ENCODE data around the gene PROM2.

DNA sequence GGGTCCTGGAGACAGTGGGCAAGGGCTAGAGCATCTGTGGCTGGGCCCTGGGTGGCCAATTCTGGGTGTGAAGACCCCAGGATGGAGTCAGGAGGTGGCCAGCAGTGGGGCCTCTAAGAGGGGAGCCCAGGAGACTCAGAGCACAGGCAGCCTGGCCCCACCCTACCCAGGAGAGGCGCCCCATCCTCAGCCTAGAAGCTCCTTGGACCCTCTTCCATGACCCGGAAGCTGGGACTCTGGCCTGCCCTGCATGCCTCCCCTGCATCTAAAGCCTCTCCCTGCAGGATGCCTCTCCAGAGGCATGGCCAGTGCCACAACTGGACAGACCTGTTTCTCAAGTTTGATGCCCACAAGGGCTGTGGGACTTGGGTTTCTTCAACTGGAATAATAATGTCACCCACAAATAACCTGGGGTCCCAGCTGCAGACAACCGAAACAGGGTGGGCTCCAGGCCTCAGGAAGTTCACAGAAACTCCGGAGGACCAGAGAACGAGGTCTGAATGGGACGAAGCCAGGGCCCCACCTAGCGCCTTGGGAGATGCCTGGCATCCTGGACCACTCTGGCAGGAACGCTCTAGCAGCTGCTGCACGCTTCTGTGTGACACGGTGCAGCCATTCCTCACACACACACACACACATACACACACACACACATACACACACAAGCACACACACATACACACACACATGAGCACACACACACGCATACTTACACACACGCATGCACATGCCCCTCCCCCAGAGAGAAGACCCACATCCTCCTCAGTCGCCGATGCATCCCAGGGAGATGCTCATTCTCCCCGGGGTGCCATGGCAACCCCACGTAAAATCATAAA is 39.3 kb downstream of the PROM2 start:
- TF ChIP-seq POLR2A (IDR thresholded peaks at IDR 0.05): no peak
- TF ChIP-seq, protein P1, sequence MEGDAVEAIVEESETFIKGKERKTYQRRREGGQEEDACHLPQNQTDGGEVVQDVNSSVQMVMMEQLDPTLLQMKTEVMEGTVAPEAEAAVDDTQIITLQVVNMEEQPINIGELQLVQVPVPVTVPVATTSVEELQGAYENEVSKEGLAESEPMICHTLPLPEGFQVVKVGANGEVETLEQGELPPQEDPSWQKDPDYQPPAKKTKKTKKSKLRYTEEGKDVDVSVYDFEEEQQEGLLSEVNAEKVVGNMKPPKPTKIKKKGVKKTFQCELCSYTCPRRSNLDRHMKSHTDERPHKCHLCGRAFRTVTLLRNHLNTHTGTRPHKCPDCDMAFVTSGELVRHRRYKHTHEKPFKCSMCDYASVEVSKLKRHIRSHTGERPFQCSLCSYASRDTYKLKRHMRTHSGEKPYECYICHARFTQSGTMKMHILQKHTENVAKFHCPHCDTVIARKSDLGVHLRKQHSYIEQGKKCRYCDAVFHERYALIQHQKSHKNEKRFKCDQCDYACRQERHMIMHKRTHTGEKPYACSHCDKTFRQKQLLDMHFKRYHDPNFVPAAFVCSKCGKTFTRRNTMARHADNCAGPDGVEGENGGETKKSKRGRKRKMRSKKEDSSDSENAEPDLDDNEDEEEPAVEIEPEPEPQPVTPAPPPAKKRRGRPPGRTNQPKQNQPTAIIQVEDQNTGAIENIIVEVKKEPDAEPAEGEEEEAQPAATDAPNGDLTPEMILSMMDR (IDR thresholded peaks at IDR 0.05): no peak
